Measurements from ENCODE around the gene ANKRD1.

ANKRD1 gene

DNA sequence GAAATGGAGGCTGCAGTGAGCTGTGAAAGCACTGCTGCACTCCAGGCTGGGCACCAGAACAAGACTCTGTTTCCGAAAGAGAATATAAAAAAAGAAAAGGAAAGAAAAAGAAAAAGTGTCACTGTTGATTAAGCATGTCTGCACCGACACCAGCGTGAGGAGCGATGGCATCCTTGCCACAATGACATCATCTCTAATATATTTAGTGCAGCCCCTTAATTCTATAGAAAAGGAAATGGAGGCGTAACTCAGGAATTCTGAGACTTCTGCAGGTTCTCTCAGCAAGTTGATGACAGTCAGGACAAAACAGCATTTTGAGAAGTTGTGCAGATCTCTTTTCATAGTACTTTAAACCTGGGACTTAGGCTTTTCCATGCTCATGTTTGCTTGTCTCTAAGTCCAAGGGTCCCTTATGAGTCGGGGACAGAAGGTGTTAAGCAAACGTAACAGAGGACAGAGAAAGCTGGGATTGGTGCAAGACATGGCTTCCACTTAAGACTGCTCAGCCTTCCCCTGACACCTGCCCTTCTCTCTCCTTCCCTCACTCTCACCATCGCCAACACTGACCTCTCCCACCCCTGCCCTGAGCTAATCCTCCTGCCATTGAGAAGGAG is 16.9 kb upstream of the ANKRD1 start:
- no peak overlapping the region for H3K4me3 ChIP-seq (ENCODE audit: low read depth, low read length)
- no peak for DNase-seq (ENCODE audit: low read depth)
- TF ChIP-seq, protein P1, sequence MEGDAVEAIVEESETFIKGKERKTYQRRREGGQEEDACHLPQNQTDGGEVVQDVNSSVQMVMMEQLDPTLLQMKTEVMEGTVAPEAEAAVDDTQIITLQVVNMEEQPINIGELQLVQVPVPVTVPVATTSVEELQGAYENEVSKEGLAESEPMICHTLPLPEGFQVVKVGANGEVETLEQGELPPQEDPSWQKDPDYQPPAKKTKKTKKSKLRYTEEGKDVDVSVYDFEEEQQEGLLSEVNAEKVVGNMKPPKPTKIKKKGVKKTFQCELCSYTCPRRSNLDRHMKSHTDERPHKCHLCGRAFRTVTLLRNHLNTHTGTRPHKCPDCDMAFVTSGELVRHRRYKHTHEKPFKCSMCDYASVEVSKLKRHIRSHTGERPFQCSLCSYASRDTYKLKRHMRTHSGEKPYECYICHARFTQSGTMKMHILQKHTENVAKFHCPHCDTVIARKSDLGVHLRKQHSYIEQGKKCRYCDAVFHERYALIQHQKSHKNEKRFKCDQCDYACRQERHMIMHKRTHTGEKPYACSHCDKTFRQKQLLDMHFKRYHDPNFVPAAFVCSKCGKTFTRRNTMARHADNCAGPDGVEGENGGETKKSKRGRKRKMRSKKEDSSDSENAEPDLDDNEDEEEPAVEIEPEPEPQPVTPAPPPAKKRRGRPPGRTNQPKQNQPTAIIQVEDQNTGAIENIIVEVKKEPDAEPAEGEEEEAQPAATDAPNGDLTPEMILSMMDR (IDR thresholded peaks at IDR 0.05; ENCODE audit: low read depth, low read length, missing control alignments) = no peak
- in situ Hi-C loops (cut with HindIII; ENCODE audit: low sequenced_read_pairs) = no loop called here

DNA sequence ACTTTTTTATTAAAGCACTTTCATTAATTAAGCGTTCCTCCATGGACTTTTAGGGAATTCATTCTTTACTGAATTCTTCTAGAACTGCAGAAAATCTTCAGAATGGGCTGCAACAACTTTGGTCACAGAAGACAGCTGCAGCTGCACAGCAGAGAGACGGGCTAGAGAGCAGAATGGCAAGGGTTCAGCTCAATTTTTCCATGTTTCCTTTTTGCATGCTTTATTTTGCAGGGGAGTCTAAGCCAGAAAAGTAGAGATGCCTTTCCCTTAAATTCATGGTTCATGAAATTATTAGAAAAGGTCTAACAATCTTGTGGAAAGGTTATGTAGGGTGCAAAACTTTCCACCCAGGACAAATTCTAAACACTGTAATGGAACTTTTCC is 15.4 kb upstream of the ANKRD1 start:
- DNase-seq (ENCODE audit: low read depth) = no peak
- TF ChIP-seq, protein P1 (IDR thresholded peaks at IDR 0.05; ENCODE audit: low read depth, low read length, missing control alignments) = no peak
- in situ Hi-C loops (cut with HindIII; ENCODE audit: low sequenced_read_pairs) = no loop called here
- H3K4me3 ChIP-seq (ENCODE audit: low read depth, low read length) = no peak overlapping the region

DNA sequence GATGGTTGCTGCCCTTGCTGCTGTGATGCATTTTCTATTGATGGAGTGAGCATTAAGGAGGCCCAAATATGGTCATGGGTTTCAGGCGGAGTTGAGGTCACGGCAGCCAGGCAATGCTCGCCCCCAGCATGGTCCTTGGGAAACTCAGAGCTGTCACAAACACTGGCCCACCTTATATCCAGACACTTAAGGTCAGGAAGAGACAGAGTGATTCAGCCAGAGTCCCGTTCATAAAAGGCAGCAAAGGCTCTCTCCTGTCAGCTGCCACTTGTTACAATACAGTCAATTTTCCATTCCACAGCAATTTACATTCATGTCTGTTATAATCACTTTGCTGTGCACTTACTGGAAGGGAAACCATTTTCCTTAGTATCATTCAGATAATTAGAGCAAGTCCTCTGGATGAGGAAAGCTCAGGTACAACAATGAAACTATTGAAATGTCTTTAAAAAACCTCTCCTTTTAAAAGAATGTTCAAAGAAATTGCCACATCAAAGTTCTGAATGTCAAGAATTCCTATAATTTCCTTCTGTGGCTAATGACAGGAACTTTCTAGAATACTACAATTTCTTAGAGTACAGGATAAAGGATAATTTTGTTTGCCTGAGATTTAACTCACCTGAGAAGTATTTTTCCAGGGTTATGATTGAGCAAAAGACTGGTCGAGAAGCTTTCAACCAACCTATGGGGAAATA is 14.8 kb upstream of the ANKRD1 start:
- H3K4me3 ChIP-seq (ENCODE audit: low read depth, low read length) = no peak overlapping the region
- TF ChIP-seq, protein P1 (IDR thresholded peaks at IDR 0.05; ENCODE audit: low read depth, low read length, missing control alignments) = no peak
- no peak for DNase-seq (ENCODE audit: low read depth)
- in situ Hi-C loops (cut with HindIII; ENCODE audit: low sequenced_read_pairs) = no loop called here

DNA sequence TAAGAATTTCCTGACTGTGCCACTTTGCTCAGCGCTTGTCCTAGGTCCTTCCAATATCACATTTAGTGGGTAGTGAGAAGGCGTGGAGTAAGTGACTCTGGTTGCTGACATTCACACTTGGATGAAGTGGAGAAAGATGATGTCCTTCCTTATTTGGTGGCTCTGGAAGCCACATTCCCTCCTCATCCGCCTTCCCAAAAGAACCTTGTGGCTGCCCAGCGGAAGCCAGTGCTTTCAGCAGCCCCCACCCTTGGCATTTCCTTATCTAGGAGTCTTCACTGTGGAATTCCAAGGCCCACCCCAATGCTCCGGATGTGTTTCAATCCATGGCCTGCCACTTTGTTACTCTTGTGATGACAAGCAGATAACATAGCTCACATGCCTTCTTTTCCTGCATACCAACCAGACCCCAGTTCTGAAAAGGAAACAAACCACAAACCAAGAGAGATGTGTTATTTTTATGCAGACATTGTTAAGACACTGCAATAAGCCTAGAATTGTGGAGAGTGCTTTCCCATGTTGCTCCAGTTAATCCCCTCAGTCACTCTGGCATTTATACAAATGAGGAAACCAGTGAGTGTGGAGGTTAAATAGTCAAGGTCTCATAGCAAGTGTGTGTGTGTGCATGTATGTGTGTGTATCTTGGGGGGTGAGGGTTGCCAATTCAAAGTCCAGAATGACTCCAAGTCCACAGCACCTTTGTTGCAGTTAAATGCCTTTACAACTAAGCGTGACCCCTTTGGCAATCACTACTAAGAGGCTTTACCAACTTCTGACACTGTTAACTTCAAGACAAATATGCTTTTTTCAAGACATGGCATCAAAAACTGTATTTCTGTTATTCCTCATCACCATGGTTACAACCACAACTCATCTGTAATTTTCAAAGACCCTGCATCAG is 10.3 kb upstream of the ANKRD1 start:
- peak; percentile 87 for DNase-seq (ENCODE audit: low read depth)
- in situ Hi-C loops (cut with HindIII; ENCODE audit: low sequenced_read_pairs) = no loop called here
- H3K4me3 ChIP-seq (ENCODE audit: low read depth, low read length) = no peak overlapping the region
- TF ChIP-seq, protein P1 (IDR thresholded peaks at IDR 0.05; ENCODE audit: low read depth, low read length, missing control alignments) = no peak

DNA sequence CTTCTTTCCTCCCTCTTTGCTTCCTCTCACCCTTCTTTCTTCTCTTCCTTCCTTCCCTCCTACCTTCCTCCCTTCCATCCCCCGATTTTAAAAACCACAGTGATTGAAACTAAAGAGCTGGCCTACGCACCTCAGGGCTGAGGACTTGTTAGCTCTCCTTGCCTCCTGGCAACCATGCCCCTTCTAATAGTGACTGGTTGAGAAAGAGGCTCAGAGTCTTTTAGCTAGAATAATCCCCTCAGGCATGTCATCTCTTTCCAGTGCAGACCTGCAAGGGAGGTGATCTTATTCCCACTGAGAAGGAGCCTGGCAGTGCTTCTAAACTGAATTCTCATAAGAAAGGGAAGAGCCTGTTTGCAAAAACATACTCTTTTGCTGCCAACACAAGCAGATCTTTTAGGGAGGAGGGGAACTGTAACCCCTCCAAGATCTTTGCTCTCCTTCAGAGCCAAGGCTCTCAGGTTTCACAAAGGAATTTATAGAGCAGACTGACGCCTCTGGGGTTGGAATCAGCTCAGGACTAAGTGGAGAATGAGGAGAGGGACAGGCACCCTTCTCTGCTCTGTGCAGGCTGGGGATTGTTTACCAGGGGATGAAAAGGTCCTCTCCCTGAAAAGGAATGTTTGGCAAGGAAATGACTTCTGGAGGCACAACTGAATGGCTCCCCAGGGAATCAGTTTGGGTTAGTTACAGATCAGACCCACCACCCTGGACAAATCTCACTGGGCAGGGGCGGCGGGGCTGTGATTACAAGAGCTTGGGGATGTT is 9.4 kb upstream of the ANKRD1 start:
- in situ Hi-C loops (cut with HindIII; ENCODE audit: low sequenced_read_pairs) = no loop called here
- TF ChIP-seq, protein P1 (IDR thresholded peaks at IDR 0.05; ENCODE audit: low read depth, low read length, missing control alignments) = no peak
- DNase-seq (ENCODE audit: low read depth) = peak; percentile 88
- peak overlapping the region; percentile 2 for H3K4me3 ChIP-seq (ENCODE audit: low read depth, low read length)

DNA sequence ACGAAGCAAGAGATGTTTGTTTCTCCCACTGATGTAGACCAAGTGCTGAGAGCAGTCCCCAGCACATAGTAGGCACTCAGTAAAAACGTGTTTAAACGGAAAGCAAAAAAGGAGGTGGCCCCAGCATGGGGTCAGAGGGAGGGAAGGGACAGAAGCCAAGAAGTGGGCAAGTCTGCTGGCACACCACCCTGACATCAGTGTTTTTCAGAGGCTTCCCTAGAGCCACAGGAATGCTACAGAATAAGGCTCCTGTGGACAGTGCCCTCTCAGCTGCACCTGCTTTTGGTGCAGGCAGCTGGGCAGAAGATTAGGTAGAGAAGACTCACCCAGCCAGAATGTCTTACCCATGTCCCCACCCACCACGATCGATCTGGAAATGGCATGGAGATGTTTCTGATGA is 8.3 kb upstream of the ANKRD1 start:
- H3K4me3 ChIP-seq (ENCODE audit: low read depth, low read length) = no peak overlapping the region
- TF ChIP-seq, protein P1 (IDR thresholded peaks at IDR 0.05; ENCODE audit: low read depth, low read length, missing control alignments) = no peak
- no peak for DNase-seq (ENCODE audit: low read depth)
- in situ Hi-C loops (cut with HindIII; ENCODE audit: low sequenced_read_pairs) = no loop called here
